Spleen (tissue), 7 donors: ENCODE results near the gene FSTL3.

Experiments
- CTCF ChIP-seq, 11 experiments: fragments of 200-600 bp in 7 of 11; fragments of 450-650 bp in 4 of 11; sonication (generic) in 4 of 11; IDR thresholded peaks in 8 of 11; conservative IDR thresholded peaks in 3 of 11; 1 replicate in 7 of 11; 2 replicates in 4 of 11; pipeline versions ENCODE4 v1.4.0 to v1.8.0; 2016 to 2021; ENCODE audit warnings: antibody characterized with exemption in 11 of 11, inconsistent platforms in 4 of 11, mild to moderate bottlenecking in 1 of 11
- POLR2A ChIP-seq, 3 donors: fragments of 450-650 bp; IDR thresholded peaks; one replicate each; pipeline ENCODE4 v1.5.1; 2017; ENCODE audit warnings: antibody characterized with exemption in 3 of 3, mild to moderate bottlenecking in 1 of 3
- donor health status: DM: no; HTN: no; CAD: no; lungs with moderate emphysema.
- donor health status: DM: no; HTN: no; CAD: no.
- donor health status: DM: no; HTN: no; CAD: no.

GRCh38 chr19:720345-721160 is 44.4 kb downstream of the FSTL3 start:
- TF ChIP-seq CTCF (IDR thresholded peaks at IDR 0.05 in 8 of 11, conservative IDR thresholded peaks at IDR 0.05 in 3 of 11) (no peak), POLR2A (IDR thresholded peaks at IDR 0.05) (no peak)
